Left lung (tissue), 10 donors: Measurements from ENCODE around the gene SLC6A8. TPM values are rescaled to one million over a fixed set of nuclear protein-coding genes. Genes with fewer than 3 reads are reported as not detected.

Experiments
- ATAC-seq: fragments of 200-7000 bp; cut with Tn5 transposase; one replicate; pipeline ENCODE4 v1.9.1; 2020; ENCODE audit warnings: moderate library complexity
- DNase-seq, 4 donors: peaks; one replicate each; pipeline ENCODE4 v3.0.0-alpha.2; 2013 to 2020
- H3K27ac ChIP-seq, 2 donors: fragments of 200-600 bp; sonication (generic) in 1 of 2; one replicate each; pipeline versions ENCODE4 v1.5.0 to v1.8.0; 2020 to 2021
- H3K27me3 ChIP-seq, 2 donors: fragments of 200-600 bp; sonication (generic) in 1 of 2; one replicate each; pipeline versions ENCODE4 v1.5.0 to v1.8.0; 2020 to 2021
- H3K36me3 ChIP-seq, 2 donors: fragments of 200-600 bp; sonication (generic) in 1 of 2; one replicate each; pipeline versions ENCODE4 v1.5.0 to v1.8.0; 2020 to 2021
- H3K4me1 ChIP-seq, 2 donors: fragments of 200-600 bp; one replicate each; pipeline ENCODE4 v1.8.0; 2021
- H3K4me3 ChIP-seq, 2 donors: fragments of 200-600 bp; sonication (generic) in 1 of 2; one replicate each; pipeline versions ENCODE4 v1.5.0 to v1.8.0; 2020 to 2021; ENCODE audit warnings: mild to moderate bottlenecking in 1 of 2
- H3K9me3 ChIP-seq, 2 donors: fragments of 200-600 bp; sonication (generic) in 1 of 2; one replicate each; pipeline versions ENCODE4 v1.5.0 to v1.8.0; 2020 to 2021
- CTCF ChIP-seq, 2 donors: fragments of 200-600 bp; sonication (generic) in 1 of 2; IDR thresholded peaks; one replicate each; pipeline versions ENCODE4 v1.5.0 to v1.8.0; 2021; ENCODE audit warnings: antibody characterized with exemption in 2 of 2
- intact Hi-C, 2 donors: fragments of 100-400 bp; cut with DNase I; formaldehyde crosslinking; loops; one replicate each; pipeline versions ENCODE4 v1.11.2 to v1.14.2; 2022
- polyA plus RNA-seq, 6 donors: library from polyadenylated mRNA; unstranded; fragments of 120-200 nt; gene quantifications; one replicate each; pipeline ENCODE4 v1.2.1, GENCODE V29; 2013; ENCODE audit not compliant: insufficient read length in 6 of 6
- total RNA-seq, 2 donors: library from RNA; stranded (reverse); fragmentation: NEBNext Ultra II Directional; extraction: Animal tissue kit (Norgen Biotek cat#: 25700); gene quantifications; one replicate each; pipeline ENCODE4 v1.2.1, GENCODE V29; 2021
- donor health status: DM: no; HTN: yes; CAD: no.
- donor health status: DM: no; HTN: no; CAD: no.

SLC6A8 gene
- total and polyA plus RNA-seq, 8 donors, result 6.8 to 12.1 (median 10.2) TPM

- DNase-seq (no peak), ATAC-seq (no peak)
- Histone ChIP-seq H3K9me3 (no peaks in the 10 kb centered on the region), H3K4me1 (peaks cover 0 to 5% of the 10 kb centered on the region in 2 donors), H3K36me3 (no peaks in the 10 kb centered on the region), H3K27ac (no peak overlapping the region), H3K4me3 (no peak overlapping the region), H3K27me3 (peaks cover 60 to 91% of the 10 kb centered on the region in 2 donors)
- intact Hi-C loops, result no loop called here
- no peak for TF ChIP-seq CTCF (IDR thresholded peaks at IDR 0.05)
Measured at GRCh38 chrX:153645921-153646488, 41.7 kb upstream of the SLC6A8 start.

- Histone ChIP-seq H3K27me3 (peaks cover 58 to 83% of the 10 kb centered on the region in 2 donors), H3K9me3 (no peaks in the 10 kb centered on the region), H3K27ac (no peak within 1 kb of the TSS), H3K4me1 (peaks cover 0 to 5% of the 10 kb centered on the region in 2 donors), H3K36me3 (no peaks in the 10 kb centered on the region), H3K4me3 (no peak within 1 kb of the TSS)
- intact Hi-C loops, result no loop called here
- ATAC-seq (peak; percentile 55), DNase-seq (peak in 2 of 4 donors; percentile 31 to 55)
- no peak for TF ChIP-seq CTCF (IDR thresholded peaks at IDR 0.05)
Measured at GRCh38 chrX:153646620-153647373, 40.9 kb upstream of the SLC6A8 start, which contains the start of gene DUSP9. DUSP9 (plus strand) TSS chrX:153647203; CDS start chrX:153647954, 751 bp downstream.

GRCh38 chrX:153647461-153648357 lies 40.0 kb upstream of the SLC6A8 start:
- Histone ChIP-seq H3K36me3 (no peaks in the 10 kb centered on the region), H3K4me3 (no peak overlapping the region), H3K27me3 (peaks cover 49 to 74% of the 10 kb centered on the region in 2 donors), H3K27ac (no peak overlapping the region), H3K9me3 (no peaks in the 10 kb centered on the region), H3K4me1 (peaks cover 0 to 5% of the 10 kb centered on the region in 2 donors)
- intact Hi-C loops, result no loop called here
- DNase-seq (peak in 2 of 4 donors; percentile 27 to 31), ATAC-seq (no peak)
- TF ChIP-seq CTCF (IDR thresholded peaks at IDR 0.05), result no peak

GRCh38 chrX:153648358-153649177 lies 39.2 kb upstream of the SLC6A8 start:
- no peak for ATAC-seq
- no peaks in the 10 kb centered on the region for H3K9me3 ChIP-seq
- no peak overlapping the region for H3K27ac ChIP-seq
- DNase-seq, result peak in 1 of 4 donors; percentile 13
- H3K4me1 ChIP-seq, result peaks cover 0 to 5% of the 10 kb centered on the region in 2 donors
- no peaks in the 10 kb centered on the region for H3K36me3 ChIP-seq
- no peak overlapping the region for H3K4me3 ChIP-seq
- peaks cover 45 to 66% of the 10 kb centered on the region in 2 donors for H3K27me3 ChIP-seq
- intact Hi-C loops, result no loop called here
- TF ChIP-seq CTCF (IDR thresholded peaks at IDR 0.05), result no peak
